Karpas-422 (cell line): Measurements from ENCODE around the gene MAEL. TPM values are rescaled to one million over a fixed set of nuclear protein-coding genes. Genes with fewer than 3 reads are reported as not detected.

Source experiments
- DNase-seq: peaks from one replicate; pipeline ENCODE4 v3.0.0-alpha.2; 2015
- H2AFZ ChIP-seq: fragments of 200-600 bp; sonication (generic); 2 replicates; pipeline ENCODE4 v1.6.1; 2014; ENCODE audit warnings: antibody characterized with exemption, low read length, mixed read lengths
- H3K27ac ChIP-seq: fragments of 200-600 bp; sonication (generic); 2 replicates; pipeline ENCODE4 v1.5.1; 2014; ENCODE audit warnings: mild to moderate bottlenecking, low read length, moderate library complexity
- H3K27me3 ChIP-seq: fragments of 200-600 bp; sonication (generic); 2 replicates; pipeline ENCODE4 v1.6.1; 2014; ENCODE audit warnings: low read length, mixed read lengths
- H3K36me3 ChIP-seq: fragments of 200-600 bp; sonication (generic); 2 replicates; pipeline ENCODE4 v1.6.1; 2014; ENCODE audit warnings: low read length, mixed read lengths; ENCODE audit not compliant: insufficient read depth
- H3K4me1 ChIP-seq: fragments of 200-600 bp; sonication (generic); 2 replicates; pipeline ENCODE4 v1.6.1; 2014; ENCODE audit warnings: mild to moderate bottlenecking, low read length, mixed read lengths
- H3K4me2 ChIP-seq: fragments of 200-600 bp; sonication (generic); 2 replicates; pipeline ENCODE4 v1.6.1; 2014; ENCODE audit warnings: low read length, low read depth, mild to moderate bottlenecking; ENCODE audit not compliant: poor library complexity, severe bottlenecking
- H3K4me3 ChIP-seq: fragments of 200-600 bp; sonication (generic); 2 replicates; pipeline ENCODE4 v1.5.1; 2014; ENCODE audit warnings: mild to moderate bottlenecking, antibody characterized with exemption, low read length, mixed read lengths
- H3K79me2 ChIP-seq: fragments of 200-600 bp; sonication (generic); 2 replicates; pipeline ENCODE4 v1.6.1; 2014; ENCODE audit warnings: mild to moderate bottlenecking, low read length, mixed read lengths
- H3K9ac ChIP-seq: fragments of 200-600 bp; sonication (generic); 2 replicates; pipeline ENCODE4 v1.6.0; 2014; ENCODE audit warnings: low read length
- H3K9me2 ChIP-seq: fragments of 200-600 bp; sonication (generic), shearing (Covaris generic); replicated peaks from 2 replicates; pipeline ENCODE4 v1.6.0; 2014; ENCODE audit warnings: mild to moderate bottlenecking, low read length, moderate library complexity; ENCODE audit not compliant: insufficient read depth
- H3K9me3 ChIP-seq: fragments of 300-700, 200-600 bp; sonication (generic); 2 replicates; pipeline ENCODE4 v1.6.1; 2014; ENCODE audit warnings: low read length, mixed read lengths
- H4K20me1 ChIP-seq: fragments of 200-600 bp; sonication (generic); 2 replicates; pipeline ENCODE4 v1.6.1; 2014; ENCODE audit warnings: mild to moderate bottlenecking, antibody characterized with exemption, low read length, low read depth; ENCODE audit not compliant: insufficient read depth
- total RNA-seq: library from RNA; depleted of rRNA; stranded (reverse); fragments of >200 nt; shearing (Covaris generic); gene quantifications from 2 replicates; pipeline ENCODE4 v1.2.3, GENCODE V29; 2014; ENCODE audit warnings: low replicate concordance; rRNA removed

MAEL gene
- total RNA-seq = 0.63 and 1.7 TPM in 2 replicates

- H3K79me2 ChIP-seq = no peaks in the 10 kb centered on the region
- H3K4me3 ChIP-seq = no peak within 1 kb of the TSS
- no peaks in the 10 kb centered on the region for H3K27me3 ChIP-seq
- H3K9me3 ChIP-seq = no peaks in the 10 kb centered on the region
- no peak within 1 kb of the TSS for H3K9ac ChIP-seq
- DNase-seq = no peak
- no peak within 1 kb of the TSS for H2AFZ ChIP-seq
- H3K4me2 ChIP-seq = no peak within 1 kb of the TSS
- H3K9me2 ChIP-seq = no peaks in the 10 kb centered on the region
- H4K20me1 ChIP-seq = no peaks in the 10 kb centered on the region
- H3K36me3 ChIP-seq = no peaks in the 10 kb centered on the region
- no peak within 1 kb of the TSS for H3K27ac ChIP-seq
- H3K4me1 ChIP-seq = no peaks in the 10 kb centered on the region
Observed at GRCh38 chr1:166988974-166989515, at the start of gene MAEL. MAEL (plus strand) TSS chr1:166989280; CDS start chr1:166989353, 73 bp downstream.

GRCh38 chr1:166939741-166940375 is 49.2 kb upstream of the MAEL start:
- Histone ChIP-seq H3K4me1 (peaks cover 52% of the 10 kb centered on the region), H3K27ac (no peak overlapping the region)

GRCh38 chr1:166944186-166944967 is 44.7 kb upstream of the MAEL start:
- Histone ChIP-seq H3K9ac (peak overlapping the region; percentile 50; the same call in 1 of the 2 replicates), H3K27ac (peak overlapping the region; percentile 79), H3K79me2 (no peaks in the 10 kb centered on the region), H3K4me3 (peak overlapping the region; percentile 22; the same call in 1 of the 2 replicates), H3K9me3 (no peaks in the 10 kb centered on the region), H3K27me3 (no peaks in the 10 kb centered on the region), H3K36me3 (peaks cover 2% of the 10 kb centered on the region; the same call in 1 of the 2 replicates), H3K9me2 (no peaks in the 10 kb centered on the region), H4K20me1 (no peaks in the 10 kb centered on the region), H3K4me1 (peaks cover 82% of the 10 kb centered on the region), H3K4me2 (peak overlapping the region; percentile 48), H2AFZ (peak overlapping the region; percentile 49; the same call in 1 of the 2 replicates)
- DNase-seq = peak; percentile 72

More at GRCh38 chr1:166939741-166940375, 49.2 kb upstream of the MAEL start:
- H3K9me2 ChIP-seq = no peaks in the 10 kb centered on the region
- no peaks in the 10 kb centered on the region for H3K9me3 ChIP-seq
- H3K9ac ChIP-seq = no peak overlapping the region
- H3K27me3 ChIP-seq = no peaks in the 10 kb centered on the region
- H4K20me1 ChIP-seq = no peaks in the 10 kb centered on the region
- H3K4me2 ChIP-seq = no peak overlapping the region
- no peak overlapping the region for H3K4me3 ChIP-seq
- H3K79me2 ChIP-seq = no peaks in the 10 kb centered on the region
- DNase-seq = no peak
- H2AFZ ChIP-seq = no peak overlapping the region
- H3K36me3 ChIP-seq = peaks cover 4% of the 10 kb centered on the region; the same call in 1 of the 2 replicates

GRCh38 chr1:166947398-166948043 is 41.6 kb upstream of the MAEL start:
- no peaks in the 10 kb centered on the region for H3K9me3 ChIP-seq
- H3K36me3 ChIP-seq = no peaks in the 10 kb centered on the region
- no peaks in the 10 kb centered on the region for H3K79me2 ChIP-seq
- H3K9ac ChIP-seq = peak overlapping the region; percentile 8; the same call in 1 of the 2 replicates
- no peak for DNase-seq
- no peak overlapping the region for H3K27ac ChIP-seq
- no peaks in the 10 kb centered on the region for H4K20me1 ChIP-seq
- H3K9me2 ChIP-seq = no peaks in the 10 kb centered on the region
- H3K4me1 ChIP-seq = peaks cover 54% of the 10 kb centered on the region
- peak overlapping the region; percentile 37; the same call in 1 of the 2 replicates for H3K4me3 ChIP-seq
- peak overlapping the region; percentile 49 for H3K4me2 ChIP-seq
- H2AFZ ChIP-seq = no peak overlapping the region; the same call in 1 of the 2 replicates
- H3K27me3 ChIP-seq = no peaks in the 10 kb centered on the region

- no peak overlapping the region for H2AFZ ChIP-seq
- no peak overlapping the region for H3K4me3 ChIP-seq
- no peaks in the 10 kb centered on the region for H3K9me2 ChIP-seq
- H3K27me3 ChIP-seq = no peaks in the 10 kb centered on the region
- no peak overlapping the region for H3K4me2 ChIP-seq
- DNase-seq = no peak
- H3K4me1 ChIP-seq = peaks cover 42% of the 10 kb centered on the region
- H3K9me3 ChIP-seq = no peaks in the 10 kb centered on the region
- H3K9ac ChIP-seq = no peak overlapping the region
- no peak overlapping the region for H3K27ac ChIP-seq
- no peaks in the 10 kb centered on the region for H4K20me1 ChIP-seq
- no peaks in the 10 kb centered on the region for H3K36me3 ChIP-seq
- no peaks in the 10 kb centered on the region for H3K79me2 ChIP-seq
Observed at GRCh38 chr1:166948856-166949350, 40.2 kb upstream of the MAEL start.

- Histone ChIP-seq H3K4me1 (peaks cover 30% of the 10 kb centered on the region), H3K4me3 (no peak overlapping the region), H3K27me3 (no peaks in the 10 kb centered on the region), H3K9me3 (no peaks in the 10 kb centered on the region), H3K9me2 (no peaks in the 10 kb centered on the region), H3K4me2 (no peak overlapping the region), H4K20me1 (no peaks in the 10 kb centered on the region), H3K27ac (no peak overlapping the region), H3K36me3 (no peaks in the 10 kb centered on the region), H2AFZ (no peak overlapping the region), H3K9ac (no peak overlapping the region), H3K79me2 (no peaks in the 10 kb centered on the region)
- no peak for DNase-seq
Observed at GRCh38 chr1:166950156-166950555, 38.9 kb upstream of the MAEL start.

GRCh38 chr1:166951050-166951449 is 38.0 kb upstream of the MAEL start:
- no peaks in the 10 kb centered on the region for H3K9me2 ChIP-seq
- no peak overlapping the region for H3K9ac ChIP-seq
- peaks cover 21% of the 10 kb centered on the region for H3K4me1 ChIP-seq
- no peak for DNase-seq
- H3K9me3 ChIP-seq = no peaks in the 10 kb centered on the region
- no peaks in the 10 kb centered on the region for H3K36me3 ChIP-seq
- no peaks in the 10 kb centered on the region for H3K79me2 ChIP-seq
- no peak overlapping the region for H3K27ac ChIP-seq
- no peaks in the 10 kb centered on the region for H3K27me3 ChIP-seq
- no peak overlapping the region for H2AFZ ChIP-seq
- no peak overlapping the region for H3K4me3 ChIP-seq
- H3K4me2 ChIP-seq = no peak overlapping the region
- no peaks in the 10 kb centered on the region for H4K20me1 ChIP-seq
